K562 (cell line): ENCODE data around the gene SPI1. TPM values are rescaled to one million over a fixed set of nuclear protein-coding genes. Genes with fewer than 3 reads are reported as not detected.
A peak's percentile ranks its signal among the peaks of the same experiment; 100 is the strongest.

ENCODE experiments used
- BHLHE40 ChIP-seq: IDR thresholded peaks from 2 replicates; pipeline ENCODE4 v1.6.1; 2011; ENCODE audit warnings: low read length, improper control_type of control experiment
- ELF1 ChIP-seq: fragments of 200-800 bp; sonication (Bioruptor generic); IDR thresholded peaks from 2 replicates; pipeline ENCODE4 v1.6.1; 2016; ENCODE audit warnings: missing genetic modification characterization, missing compliant biosample characterization
- ERF ChIP-seq: fragments of 450-650 bp; formaldehyde crosslinking; IDR thresholded peaks from 2 replicates; pipeline ENCODE4 v1.4.0; 2020; ENCODE audit warnings: mild to moderate bottlenecking, mixed read lengths
- FOS ChIP-seq: IDR thresholded peaks from 3 replicates; pipeline ENCODE4 v1.6.1; 2011; ENCODE audit not compliant: insufficient read length; ENCODE audit errors: extremely low read depth
- HSF4 ChIP-seq: fragments of 250-450 bp; sonication (Bioruptor Pico); IDR thresholded peaks from 2 replicates; pipeline ENCODE4 v2.1.2; 2022; ENCODE audit warnings: mild to moderate bottlenecking, moderate library complexity, borderline replicate concordance
- MCM2 ChIP-seq: fragments of 450-650 bp; IDR thresholded peaks from 2 replicates; pipeline ENCODE4 v1.6.1; 2017; ENCODE audit warnings: low read depth, mild to moderate bottlenecking
- NONO ChIP-seq, 2 experiments: fragments of 200-400 bp in 1 of 2; fragments of 450-650 bp in 1 of 2; formaldehyde crosslinking in 1 of 2; IDR thresholded peaks; 2 replicates each; pipeline ENCODE4 v1.6.1; 2017; ENCODE audit warnings: low read depth in 2 of 2, mild to moderate bottlenecking in 2 of 2, moderate library complexity in 2 of 2, low read length in 1 of 2
- NR2C1 ChIP-seq, 2 experiments: fragments of 450-650 bp; IDR thresholded peaks; 2 replicates each; pipeline ENCODE4 v1.6.1; 2017; ENCODE audit warnings: mild to moderate bottlenecking in 2 of 2, antibody characterized with exemption in 1 of 2, inconsistent platforms in 1 of 2, missing compliant biosample characterization in 1 of 2, missing genetic modification characterization in 1 of 2
- PRMT5 ChIP-seq: sonication (generic); formaldehyde crosslinking; IDR thresholded peaks from 2 replicates; pipeline ENCODE4 v1.5.0; 2020; ENCODE audit warnings: missing genetic modification reagents
- SOX6 ChIP-seq: fragments of 450-650 bp; IDR thresholded peaks from 2 replicates; pipeline ENCODE4 v1.6.1; 2014; ENCODE audit warnings: mild to moderate bottlenecking
- SRSF7 ChIP-seq: fragments of 200-400 bp; formaldehyde crosslinking; optimal IDR thresholded peaks from 2 replicates; pipeline ENCODE3; 2017; ENCODE audit warnings: mild to moderate bottlenecking, low read depth, low read length
- TAF7 ChIP-seq: fragments of 450-650 bp; IDR thresholded peaks from 2 replicates; pipeline ENCODE4 v1.6.1; 2016; ENCODE audit warnings: missing genetic modification characterization, missing compliant biosample characterization
- TEAD1 ChIP-seq, 2 experiments: fragments of 450-650 bp in 1 of 2; sonication (generic) in 1 of 2; formaldehyde crosslinking; IDR thresholded peaks; 2 replicates each; pipeline versions ENCODE4 v1.4.0 to v1.8.0; 2020 to 2022; ENCODE audit warnings: mild to moderate bottlenecking in 2 of 2, missing genetic modification reagents in 1 of 2
- TGIF2 ChIP-seq: sonication (generic); formaldehyde crosslinking; IDR thresholded peaks from 2 replicates; pipeline ENCODE4 v1.8.1; 2022; ENCODE audit warnings: mild to moderate bottlenecking, missing genetic modification reagents, moderate library complexity
- XRCC3 ChIP-seq: fragments of 450-650 bp; IDR thresholded peaks from 2 replicates; pipeline ENCODE4 v1.6.1; 2017; ENCODE audit warnings: mild to moderate bottlenecking, moderate library complexity
- ZBTB1 ChIP-seq: sonication (generic); formaldehyde crosslinking; IDR thresholded peaks from 2 replicates; pipeline ENCODE4 v1.8.1; 2023; ENCODE audit warnings: missing genetic modification reagents, low read depth, mild to moderate bottlenecking, borderline replicate concordance
- ZBTB8A ChIP-seq: fragments of 450-650 bp; IDR thresholded peaks from 2 replicates; pipeline ENCODE4 v1.6.1; 2018; ENCODE audit warnings: mild to moderate bottlenecking, moderate library complexity; ENCODE audit not compliant: partially characterized antibody
- ZC3H8 ChIP-seq: fragments of 450-650 bp; IDR thresholded peaks from 2 replicates; pipeline ENCODE4 v1.6.1; 2017
- ZNF12 ChIP-seq: sonication (generic); formaldehyde crosslinking; IDR thresholded peaks from 2 replicates; pipeline ENCODE4 v1.4.0; 2020; ENCODE audit warnings: mild to moderate bottlenecking, missing genetic modification reagents
- ZNF217 ChIP-seq: sonication (generic); formaldehyde crosslinking; IDR thresholded peaks from 2 replicates; pipeline ENCODE4 v1.8.0; 2022; ENCODE audit warnings: mild to moderate bottlenecking, missing genetic modification reagents
- ZNF76 ChIP-seq: fragments of 250-450 bp; sonication (Bioruptor Pico); IDR thresholded peaks from 2 replicates; pipeline ENCODE4 v1.4.0; 2020; ENCODE audit warnings: mild to moderate bottlenecking, moderate library complexity, borderline replicate concordance
- polyA plus RNA-seq, 8 experiments: library from polyadenylated mRNA; depleted of rRNA in 4 of 8; stranded (reverse) in 5 of 8; unstranded in 3 of 8; fragments of >200 nt; fragmentation: Nextera tagmentation in 2 of 8; fragmentation: Illumina TruSeq in 1 of 8; extraction: Ambion mirVana in 2 of 8; extraction: Trizol in 1 of 8; gene quantifications; 2 replicates each; pipeline versions ENCODE4 v1.2.1 to v1.2.3, GENCODE V29; 2011 to 2014; ENCODE audit warnings: inconsistent platforms in 1 of 8, missing spikeins in 1 of 8
- total RNA-seq, 7 experiments: library from RNA; depleted of rRNA in 6 of 7; stranded (reverse); fragments of >200 nt in 6 of 7; fragmentation: Illumina TruSeq in 2 of 7; extraction: Trizol in 2 of 7; gene quantifications; 2 replicates each; pipeline versions ENCODE4 v1.2.1 to v1.2.3, GENCODE V29; 2011 to 2021; ENCODE audit warnings: low replicate concordance in 1 of 7
- TF ChIP-seq, protein P1 (sequence below): fragments of 250-450 bp; sonication (Bioruptor Pico); IDR thresholded peaks from 2 replicates; pipeline ENCODE4 v1.4.0; 2020

The SPI1 gene
- total and polyA plus RNA-seq, 9 of the 15 experiments (the other 6 are each of a cell fraction or from before 2014, with no cell fraction given) = 0.10 to 33.7 (median 10.3) TPM

DNA sequence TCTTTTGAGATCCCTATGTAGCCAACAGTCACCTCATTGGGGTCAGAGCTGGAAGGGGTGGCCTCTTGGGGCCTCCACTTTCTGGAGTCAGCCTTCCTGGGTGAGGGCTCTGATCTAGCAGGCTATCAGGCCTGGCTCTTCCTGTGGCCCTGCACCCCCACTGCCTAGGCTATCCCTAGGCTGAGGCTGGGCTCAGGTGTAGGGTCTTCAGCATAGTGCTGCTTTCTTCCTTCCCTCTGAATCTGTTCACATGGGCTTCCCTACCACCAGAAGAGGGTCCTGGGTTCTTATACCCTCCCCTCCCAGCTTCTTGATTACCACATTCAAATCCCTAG, 456 bp upstream of the SPI1 start (continued):
- TF ChIP-seq ZNF76 (CRISPR knock-in tag) (no peak), BHLHE40 (no peak), HSF4 (CRISPR knock-in tag) (no peak), ELF1 (peak; percentile 37; the same call in 1 of the 2 replicates), ERF (CRISPR knock-in tag) (0 out of 2 replicates have a peak, but pooled peaks have one; percentile 50), SRSF7 (no peak), XRCC3 (no peak), SOX6 (no peak), NONO (IDR thresholded peaks at IDR 0.05; ENCODE audit: low read depth in 2 of 2, low read length in 1 of 2) (no peak), ZC3H8 (no peak), TEAD1 (CRISPR knock-in tag; IDR thresholded peaks at IDR 0.05) (no peak), MCM2 (no peak), PRMT5 (CRISPR knock-in tag) (no peak), NR2C1 (IDR thresholded peaks at IDR 0.05) (no peak), NR2C1 (tag; IDR thresholded peaks at IDR 0.05) (peak; percentile 9; the same call in 1 of the 2 replicates), ZNF217 (CRISPR knock-in tag) (no peak), ZBTB8A (no peak), ZNF12 (no peak), ZBTB1 (CRISPR knock-in tag) (no peak), FOS (no peak), TGIF2 (CRISPR knock-in tag) (no peak), TAF7 (tag) (no peak)
- TF ChIP-seq, protein P1, sequence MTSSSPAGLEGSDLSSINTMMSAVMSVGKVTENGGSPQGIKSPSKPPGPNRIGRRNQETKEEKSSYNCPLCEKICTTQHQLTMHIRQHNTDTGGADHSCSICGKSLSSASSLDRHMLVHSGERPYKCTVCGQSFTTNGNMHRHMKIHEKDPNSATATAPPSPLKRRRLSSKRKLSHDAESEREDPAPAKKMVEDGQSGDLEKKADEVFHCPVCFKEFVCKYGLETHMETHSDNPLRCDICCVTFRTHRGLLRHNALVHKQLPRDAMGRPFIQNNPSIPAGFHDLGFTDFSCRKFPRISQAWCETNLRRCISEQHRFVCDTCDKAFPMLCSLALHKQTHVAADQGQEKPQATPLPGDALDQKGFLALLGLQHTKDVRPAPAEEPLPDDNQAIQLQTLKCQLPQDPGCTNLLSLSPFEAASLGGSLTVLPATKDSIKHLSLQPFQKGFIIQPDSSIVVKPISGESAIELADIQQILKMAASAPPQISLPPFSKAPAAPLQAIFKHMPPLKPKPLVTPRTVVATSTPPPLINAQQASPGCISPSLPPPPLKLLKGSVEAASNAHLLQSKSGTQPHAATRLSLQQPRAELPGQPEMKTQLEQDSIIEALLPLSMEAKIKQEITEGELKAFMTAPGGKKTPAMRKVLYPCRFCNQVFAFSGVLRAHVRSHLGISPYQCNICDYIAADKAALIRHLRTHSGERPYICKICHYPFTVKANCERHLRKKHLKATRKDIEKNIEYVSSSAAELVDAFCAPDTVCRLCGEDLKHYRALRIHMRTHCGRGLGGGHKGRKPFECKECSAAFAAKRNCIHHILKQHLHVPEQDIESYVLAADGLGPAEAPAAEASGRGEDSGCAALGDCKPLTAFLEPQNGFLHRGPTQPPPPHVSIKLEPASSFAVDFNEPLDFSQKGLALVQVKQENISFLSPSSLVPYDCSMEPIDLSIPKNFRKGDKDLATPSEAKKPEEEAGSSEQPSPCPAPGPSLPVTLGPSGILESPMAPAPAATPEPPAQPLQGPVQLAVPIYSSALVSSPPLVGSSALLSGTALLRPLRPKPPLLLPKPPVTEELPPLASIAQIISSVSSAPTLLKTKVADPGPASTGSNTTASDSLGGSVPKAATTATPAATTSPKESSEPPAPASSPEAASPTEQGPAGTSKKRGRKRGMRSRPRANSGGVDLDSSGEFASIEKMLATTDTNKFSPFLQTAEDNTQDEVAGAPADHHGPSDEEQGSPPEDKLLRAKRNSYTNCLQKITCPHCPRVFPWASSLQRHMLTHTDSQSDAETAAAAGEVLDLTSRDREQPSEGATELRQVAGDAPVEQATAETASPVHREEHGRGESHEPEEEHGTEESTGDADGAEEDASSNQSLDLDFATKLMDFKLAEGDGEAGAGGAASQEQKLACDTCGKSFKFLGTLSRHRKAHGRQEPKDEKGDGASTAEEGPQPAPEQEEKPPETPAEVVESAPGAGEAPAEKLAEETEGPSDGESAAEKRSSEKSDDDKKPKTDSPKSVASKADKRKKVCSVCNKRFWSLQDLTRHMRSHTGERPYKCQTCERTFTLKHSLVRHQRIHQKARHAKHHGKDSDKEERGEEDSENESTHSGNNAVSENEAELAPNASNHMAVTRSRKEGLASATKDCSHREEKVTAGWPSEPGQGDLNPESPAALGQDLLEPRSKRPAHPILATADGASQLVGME (CRISPR knock-in tag) = no peak
